ENCODE data around the gene LPP.

LPP gene

GRCh38 chr3:188306435-188307005 lies 152.6 kb downstream of the LPP start:
- DNase-seq: no peak

GRCh38 chr3:188309437-188310269 lies 155.7 kb downstream of the LPP start:
- no peak for DNase-seq

GRCh38 chr3:188310270-188310710 lies 156.3 kb downstream of the LPP start:
- no peak for DNase-seq

- no peak for DNase-seq
These were observed 161.6 kb downstream of the LPP start for GRCh38 chr3:188315553-188315952.

- DNase-seq: no peak
These were observed 162.2 kb downstream of the LPP start for GRCh38 chr3:188316021-188316722.

- DNase-seq: no peak
These were observed 162.7 kb downstream of the LPP start for GRCh38 chr3:188316723-188317070.

- DNase-seq: no peak
These were observed 165.6 kb downstream of the LPP start for GRCh38 chr3:188319569-188319968.

- DNase-seq: no peak
These were observed 166.8 kb downstream of the LPP start for GRCh38 chr3:188320757-188321156.

GRCh38 chr3:188321258-188321657 lies 167.3 kb downstream of the LPP start:
- DNase-seq: no peak

- DNase-seq: no peak
These were observed 168.4 kb downstream of the LPP start for GRCh38 chr3:188322135-188322887.

- DNase-seq: no peak
These were observed 169.3 kb downstream of the LPP start for GRCh38 chr3:188323067-188323842.

GRCh38 chr3:188326111-188326510 lies 172.2 kb downstream of the LPP start:
- no peak for DNase-seq

GRCh38 chr3:188326968-188327367 lies 173.0 kb downstream of the LPP start:
- DNase-seq: no peak

- DNase-seq: no peak
These were observed 173.5 kb downstream of the LPP start for GRCh38 chr3:188327433-188327832.

GRCh38 chr3:188330138-188330537 lies 176.2 kb downstream of the LPP start:
- no peak for DNase-seq

GRCh38 chr3:188331166-188331565 lies 177.2 kb downstream of the LPP start:
- no peak for DNase-seq

GRCh38 chr3:188332085-188332484 lies 178.1 kb downstream of the LPP start:
- DNase-seq: no peak

- DNase-seq: no peak
These were observed 181.7 kb downstream of the LPP start for GRCh38 chr3:188335656-188336055.

- DNase-seq: no peak
These were observed 182.2 kb downstream of the LPP start for GRCh38 chr3:188336178-188336577.

GRCh38 chr3:188337232-188337631 lies 183.3 kb downstream of the LPP start:
- DNase-seq: no peak

- DNase-seq: no peak
These were observed 184.1 kb downstream of the LPP start for GRCh38 chr3:188338086-188338485.

All from activated CD4-positive, CD25-positive, alpha-beta regulatory T cell treated with anti-CD3 and anti-CD28 coated beads, Interleukin-2, amount 50 U/mL, for 72 hours (primary cell).